Measurements from ENCODE around the gene PSENEN.

PSENEN gene

DNA sequence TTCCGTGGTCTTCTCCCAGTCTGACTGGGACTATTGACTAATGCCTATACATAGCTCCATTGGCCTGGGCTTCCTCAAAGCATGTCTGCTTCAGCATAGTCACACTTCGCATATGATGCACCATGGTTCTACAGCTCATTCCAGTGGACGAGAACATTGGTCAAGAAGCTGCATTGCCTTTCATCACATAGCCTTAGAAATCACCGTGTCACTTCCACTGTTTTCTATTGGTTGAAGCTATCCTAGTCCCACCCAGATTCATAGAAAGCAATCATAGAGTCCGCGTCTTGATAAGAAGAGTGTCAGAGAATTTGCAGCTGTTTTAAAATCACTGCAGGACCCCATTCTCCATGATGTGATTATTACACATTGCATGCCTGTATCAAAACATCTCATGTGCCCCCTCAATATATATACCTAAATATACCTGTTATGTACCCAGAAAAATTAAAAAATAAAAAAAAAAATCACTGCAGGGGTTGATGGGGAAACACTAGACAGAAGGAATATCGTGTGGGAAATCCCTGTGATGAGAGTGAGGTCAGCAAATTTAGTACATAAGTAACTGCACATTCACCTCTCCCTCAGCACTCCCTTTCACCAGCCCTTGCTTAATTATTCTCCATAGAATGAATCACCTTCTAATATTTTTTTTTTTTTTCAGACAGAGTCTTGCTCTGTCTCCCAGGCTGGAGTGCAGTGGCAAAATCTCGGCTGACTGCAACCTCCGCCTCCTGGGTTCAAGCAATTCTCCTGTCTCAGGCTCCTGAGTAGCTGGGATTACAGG, 27.8 kb downstream of the PSENEN start:
- no peak for DNase-seq (ENCODE audit: low read depth)

DNA sequence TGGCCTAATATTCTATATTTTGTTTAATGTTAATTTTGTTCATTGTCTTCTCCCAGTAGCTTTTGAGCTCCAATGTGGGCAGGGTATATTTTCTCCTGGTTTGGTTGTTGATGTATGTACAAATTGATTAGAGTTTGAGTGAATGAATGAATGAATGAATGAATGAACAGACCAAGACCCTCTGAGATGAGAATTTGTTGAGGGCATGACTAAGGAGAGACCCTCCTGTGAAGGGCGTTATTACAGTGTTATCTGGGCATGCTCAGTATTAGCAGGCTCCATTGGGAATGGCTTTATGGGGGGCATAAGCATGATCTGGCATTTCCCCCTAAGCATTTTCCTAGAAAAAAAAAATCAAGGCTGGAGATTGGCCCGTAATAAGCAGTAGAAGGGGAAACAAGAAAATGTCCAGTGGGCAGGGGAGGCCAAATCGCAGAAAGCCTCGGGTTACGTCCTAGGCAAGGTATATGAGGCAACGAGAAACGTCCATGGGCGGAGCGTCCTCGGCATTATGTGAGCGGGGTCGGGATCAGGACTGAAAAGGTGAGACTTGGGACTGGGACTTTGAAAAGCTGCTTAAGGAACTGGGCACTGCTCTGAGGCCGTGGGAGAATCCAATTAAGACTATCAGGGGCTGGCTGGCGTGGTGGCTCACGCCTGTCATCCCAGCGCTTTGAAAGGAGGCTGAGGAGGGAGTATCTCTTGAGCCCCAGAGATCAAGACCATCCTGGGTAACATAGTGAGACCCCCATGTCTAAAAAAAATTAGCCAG, 29.0 kb downstream of the PSENEN start:
- no peak for DNase-seq (ENCODE audit: low read depth)

DNA sequence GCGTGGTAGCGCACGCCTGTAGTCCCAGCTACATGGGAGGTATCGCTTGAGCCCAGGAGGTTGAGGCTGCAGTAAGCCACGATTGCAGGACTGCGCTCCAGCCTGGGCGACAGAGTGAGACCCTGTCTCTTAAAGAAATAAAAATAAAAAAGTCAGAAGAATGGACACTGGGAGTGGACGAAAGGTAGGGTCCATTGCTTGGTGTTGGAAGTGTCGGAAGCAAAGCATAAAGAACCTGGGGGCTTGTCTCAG, 29.5 kb downstream of the PSENEN start:
- no peak for DNase-seq (ENCODE audit: low read depth)

DNA sequence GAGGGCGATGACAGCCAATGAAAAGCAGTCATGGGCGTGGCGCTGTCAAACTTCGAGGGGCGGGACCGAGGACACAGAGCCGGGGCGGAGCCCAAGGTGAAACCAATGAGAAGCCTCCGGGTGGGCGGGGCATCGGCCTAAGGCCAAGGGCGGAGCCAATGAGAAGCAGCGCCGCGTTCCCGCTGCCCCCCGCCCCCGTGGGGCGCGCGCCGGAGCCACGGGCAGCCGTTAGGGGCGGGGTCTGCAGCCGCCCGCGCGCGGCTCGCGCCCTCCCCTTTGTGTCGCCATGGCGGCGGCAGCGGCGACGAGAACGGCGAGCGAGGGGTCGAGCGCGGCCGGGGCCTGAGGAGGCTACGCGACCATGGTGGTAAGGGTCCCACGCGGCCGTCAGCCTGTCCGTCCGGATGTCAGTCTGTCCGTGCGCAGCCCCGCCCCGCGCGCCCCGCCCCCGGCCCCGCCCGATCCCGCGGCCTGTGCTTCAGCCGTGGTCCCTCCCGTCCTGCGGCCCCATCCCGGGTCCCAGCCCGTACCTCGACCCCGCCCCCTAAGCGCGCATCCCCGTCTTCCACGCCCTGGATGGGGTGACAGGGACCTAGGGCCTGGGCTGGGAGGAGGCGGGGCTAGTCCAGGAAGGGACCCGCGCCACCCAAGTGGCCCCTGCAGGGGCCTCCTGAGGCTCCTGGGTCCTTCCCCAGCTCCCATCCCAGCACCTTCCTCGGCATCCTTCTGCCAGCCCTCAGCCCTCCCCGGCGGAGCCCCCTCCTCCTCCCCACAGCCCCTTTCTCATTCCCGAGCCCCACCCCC, 30.0 kb downstream of the PSENEN start, which contains the start of gene ARHGAP33:
ARHGAP33 (plus strand) TSS at position 267 of the 804 bp plus-strand sequence; CDS start at position 362, 95 bp downstream.
- DNase-seq (ENCODE audit: low read depth): peak; percentile 96

DNA sequence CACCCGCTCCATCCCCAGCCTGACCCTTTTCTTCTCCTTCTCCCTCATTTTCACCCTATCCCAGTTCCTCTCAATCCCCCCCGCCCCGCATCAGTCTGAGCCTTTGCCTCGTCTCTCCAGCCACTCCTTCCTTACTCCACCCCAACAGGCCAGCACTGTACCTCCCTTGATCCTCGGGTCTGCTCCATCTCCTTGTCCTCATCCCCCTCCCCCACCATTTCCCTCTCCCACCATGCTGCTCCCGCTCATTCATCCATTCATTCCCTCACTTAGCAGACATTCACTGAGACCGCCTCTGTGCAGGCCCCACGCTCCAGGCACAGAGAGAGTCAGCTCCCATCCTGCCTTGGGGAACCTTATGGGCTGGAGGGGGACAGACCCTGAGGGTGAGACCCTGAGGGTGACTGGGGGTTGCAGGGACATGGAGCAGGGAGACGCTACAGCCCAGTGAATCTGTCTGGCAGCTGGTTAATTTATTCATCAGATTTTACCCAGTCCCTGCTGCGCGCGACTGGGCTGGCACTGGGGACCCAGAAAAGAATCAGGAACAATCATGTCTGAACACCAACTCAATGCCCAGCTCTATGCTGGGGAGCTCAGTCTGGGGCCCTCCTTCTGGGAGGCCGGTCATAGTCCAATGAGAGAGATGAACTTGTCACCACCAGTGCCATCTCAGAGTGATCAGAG, 30.8 kb downstream of the PSENEN start:
- no peak for DNase-seq (ENCODE audit: low read depth)

DNA sequence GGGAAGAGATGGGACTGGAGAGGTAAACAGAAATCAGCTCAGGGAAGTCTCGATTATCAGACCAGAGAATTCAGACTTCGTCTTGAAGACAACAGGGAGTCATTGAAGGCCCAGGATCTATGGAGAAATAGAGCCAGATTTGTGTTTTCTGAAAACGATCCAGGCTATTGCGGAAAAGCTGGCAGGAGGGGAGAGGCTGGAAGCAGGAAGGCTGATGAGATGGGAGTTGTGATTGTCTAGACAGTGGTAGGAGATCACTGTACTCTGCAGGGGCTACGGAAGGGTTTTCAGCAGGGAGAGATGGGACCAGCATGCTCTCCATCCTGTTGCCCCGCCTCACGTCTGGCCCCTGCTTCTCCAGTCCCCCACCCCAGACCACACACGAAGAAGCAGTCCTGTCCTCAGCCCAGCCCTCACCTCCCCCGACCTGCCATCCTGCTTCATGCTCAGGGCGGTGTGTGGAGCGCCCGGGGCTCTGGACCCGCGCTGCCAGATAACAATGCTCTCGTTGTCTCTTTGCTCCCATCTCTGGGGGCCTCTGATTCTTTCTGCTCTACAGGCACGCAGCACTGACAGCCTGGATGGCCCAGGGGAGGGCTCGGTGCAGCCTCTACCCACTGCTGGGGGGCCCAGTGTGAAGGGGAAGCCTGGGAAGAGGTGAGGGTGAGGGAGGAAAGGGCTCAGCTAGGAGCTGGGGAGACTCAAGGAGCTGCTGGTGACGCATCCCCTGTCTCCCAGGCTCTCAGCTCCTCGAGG, 31.8 kb downstream of the PSENEN start:
- no peak for DNase-seq (ENCODE audit: low read depth)

DNA sequence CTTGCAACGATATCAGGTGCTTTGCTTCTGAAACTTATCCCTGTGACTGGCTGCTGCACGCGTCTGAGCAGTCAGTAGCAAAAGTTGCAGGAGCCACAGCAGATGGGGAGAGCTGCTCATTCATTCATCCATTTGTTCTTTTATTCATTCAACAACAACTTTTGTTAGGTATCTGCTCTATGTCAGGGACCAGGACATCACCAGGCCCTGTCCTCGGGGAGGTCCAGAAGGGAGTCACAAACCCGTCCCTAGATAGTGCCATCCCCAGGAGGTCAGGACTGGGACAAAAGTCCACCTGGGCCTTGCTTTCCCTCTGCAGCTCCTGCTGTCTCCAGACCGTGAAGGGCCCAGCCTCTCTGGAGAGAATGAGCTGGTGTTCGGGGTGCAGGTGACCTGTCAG, 32.5 kb downstream of the PSENEN start:
- DNase-seq (ENCODE audit: low read depth): no peak

DNA sequence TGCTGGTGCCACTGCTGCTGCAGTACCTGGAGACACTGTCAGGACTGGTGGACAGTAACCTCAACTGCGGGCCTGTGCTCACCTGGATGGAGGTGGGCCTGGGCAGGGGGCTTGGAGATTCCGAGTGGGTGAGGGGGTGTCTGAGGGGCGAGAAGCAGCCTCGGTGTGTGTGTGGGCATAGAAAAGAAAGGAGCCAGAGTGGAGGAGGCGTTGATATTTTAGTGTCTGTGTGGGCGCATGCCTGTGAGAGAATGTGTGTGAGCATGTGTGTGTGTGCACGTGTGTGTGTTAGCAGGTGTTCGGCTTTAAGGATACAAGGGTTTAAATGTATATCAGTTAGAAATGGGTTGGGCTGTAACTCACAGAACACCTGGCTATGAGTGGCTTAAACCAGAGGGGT, 33.6 kb downstream of the PSENEN start:
- no peak for DNase-seq (ENCODE audit: low read depth)

DNA sequence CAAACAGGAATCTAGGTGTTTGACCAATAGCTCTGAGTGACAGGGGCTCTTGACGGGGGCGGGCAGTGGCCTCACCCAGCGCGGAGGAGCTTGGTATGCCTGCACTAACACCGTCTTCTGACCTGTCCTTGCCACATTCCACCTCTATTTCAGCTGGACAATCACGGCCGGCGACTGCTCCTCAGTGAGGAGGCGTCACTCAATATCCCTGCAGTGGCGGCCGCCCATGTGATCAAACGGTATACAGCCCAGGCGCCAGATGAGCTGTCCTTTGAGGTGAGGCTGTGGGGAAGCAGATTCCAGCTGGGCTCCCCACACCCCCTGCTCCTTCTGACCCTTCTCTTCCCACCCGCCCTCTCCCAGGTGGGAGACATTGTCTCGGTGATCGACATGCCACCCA, 34.6 kb downstream of the PSENEN start:
- no peak for DNase-seq (ENCODE audit: low read depth)

DNA sequence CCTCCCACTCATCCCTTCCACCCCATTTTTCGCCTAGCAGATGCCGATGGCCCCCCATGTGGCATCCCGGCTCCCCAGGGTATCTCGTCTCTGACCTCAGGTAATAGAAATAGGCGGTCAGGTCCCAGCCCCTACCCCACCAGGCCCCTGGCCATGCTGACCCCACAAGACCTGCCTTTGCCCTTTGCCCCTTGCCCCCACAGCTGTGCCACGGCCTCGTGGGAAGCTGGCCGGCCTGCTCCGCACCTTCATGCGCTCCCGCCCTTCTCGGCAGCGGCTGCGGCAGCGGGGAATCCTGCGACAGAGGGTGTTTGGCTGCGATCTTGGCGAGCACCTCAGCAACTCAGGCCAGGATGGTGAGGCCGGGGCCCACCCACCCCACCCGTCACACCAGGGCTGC, 35.3 kb downstream of the PSENEN start:
- DNase-seq (ENCODE audit: low read depth): no peak

DNA sequence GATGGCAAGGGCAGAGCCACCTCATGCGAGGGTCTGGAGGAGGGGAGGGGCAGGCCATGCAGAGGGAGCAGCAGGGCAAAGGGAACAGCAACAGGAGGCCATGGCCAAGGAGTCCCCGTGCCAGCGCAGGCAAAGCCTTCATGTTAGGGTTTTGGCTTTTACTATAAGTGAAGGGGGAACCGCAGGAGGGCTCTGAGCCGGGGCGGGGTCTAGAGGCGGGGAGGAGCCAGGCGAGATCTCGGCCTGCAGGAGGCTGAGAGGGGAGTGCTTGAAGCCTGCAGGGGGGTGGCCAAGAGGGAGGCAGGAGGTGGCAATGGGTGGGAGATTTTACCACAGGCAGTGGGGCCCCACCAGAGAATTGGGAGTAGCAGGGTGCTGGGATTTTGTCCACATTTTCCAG, 36.2 kb downstream of the PSENEN start:
- no peak for DNase-seq (ENCODE audit: low read depth)

DNA sequence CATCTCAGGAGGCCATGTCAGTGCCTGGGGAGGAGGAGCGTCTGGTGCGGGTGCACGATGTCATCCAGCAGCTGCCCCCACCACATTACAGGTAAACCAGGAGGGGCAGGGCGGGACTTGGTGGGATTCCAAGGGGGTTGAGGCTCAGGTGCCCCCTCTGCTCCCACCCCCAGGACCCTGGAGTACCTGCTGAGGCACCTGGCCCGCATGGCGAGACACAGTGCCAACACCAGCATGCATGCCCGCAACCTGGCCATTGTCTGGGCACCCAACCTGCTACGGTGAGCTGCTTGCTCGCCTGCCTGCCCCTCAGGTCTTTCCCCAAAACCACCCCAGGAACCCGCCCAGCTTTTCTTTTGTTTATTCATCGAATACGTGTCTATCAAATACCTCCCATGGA, 37.1 kb downstream of the PSENEN start:
- DNase-seq (ENCODE audit: low read depth): no peak

DNA sequence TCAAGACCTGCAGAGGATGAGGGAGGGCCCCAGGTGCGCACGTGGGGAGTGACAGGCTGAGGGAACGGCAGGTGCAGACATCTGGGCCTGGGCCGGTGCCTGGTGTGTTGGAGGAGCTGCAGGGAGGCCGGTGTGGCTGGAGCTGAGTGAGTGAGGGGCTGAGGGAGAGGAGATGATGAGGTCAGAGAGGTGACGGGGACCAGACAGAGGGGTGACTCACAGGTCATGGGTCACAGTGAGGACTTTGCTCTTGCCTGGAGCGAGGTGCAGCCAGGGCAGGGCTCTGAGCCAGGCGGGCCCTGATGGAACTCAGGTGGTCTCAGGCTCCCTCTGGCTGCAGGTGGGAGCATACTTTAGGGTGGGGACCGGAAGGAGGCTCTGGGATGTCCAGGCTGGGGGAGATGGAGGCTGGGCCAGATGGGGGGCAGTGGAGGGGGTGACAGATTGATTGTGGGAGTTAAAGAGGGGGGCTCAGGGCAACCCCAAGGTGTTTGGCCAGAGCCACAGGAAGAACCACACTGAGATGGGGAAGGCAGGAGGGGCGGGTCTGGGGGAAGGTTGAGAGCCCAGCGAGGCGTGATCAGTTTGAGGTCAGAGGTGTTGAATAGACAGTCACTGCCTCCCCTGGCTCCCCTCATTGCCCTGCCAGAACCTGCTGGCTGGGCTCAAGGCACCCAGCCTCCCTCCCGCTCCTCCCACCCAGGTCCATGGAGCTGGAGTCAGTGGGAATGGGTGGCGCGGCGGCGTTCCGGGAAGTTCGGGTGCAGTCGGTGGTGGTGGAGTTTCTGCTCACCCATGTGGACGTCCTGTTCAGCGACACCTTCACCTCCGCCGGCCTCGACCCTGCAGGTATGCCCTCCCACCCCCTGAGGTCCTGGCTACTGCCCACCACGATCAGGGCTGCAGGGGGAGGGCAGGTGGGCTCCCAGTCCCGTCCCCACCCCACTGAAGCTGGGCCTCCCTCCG, 38.3 kb downstream of the PSENEN start:
- no peak for DNase-seq (ENCODE audit: low read depth)

DNA sequence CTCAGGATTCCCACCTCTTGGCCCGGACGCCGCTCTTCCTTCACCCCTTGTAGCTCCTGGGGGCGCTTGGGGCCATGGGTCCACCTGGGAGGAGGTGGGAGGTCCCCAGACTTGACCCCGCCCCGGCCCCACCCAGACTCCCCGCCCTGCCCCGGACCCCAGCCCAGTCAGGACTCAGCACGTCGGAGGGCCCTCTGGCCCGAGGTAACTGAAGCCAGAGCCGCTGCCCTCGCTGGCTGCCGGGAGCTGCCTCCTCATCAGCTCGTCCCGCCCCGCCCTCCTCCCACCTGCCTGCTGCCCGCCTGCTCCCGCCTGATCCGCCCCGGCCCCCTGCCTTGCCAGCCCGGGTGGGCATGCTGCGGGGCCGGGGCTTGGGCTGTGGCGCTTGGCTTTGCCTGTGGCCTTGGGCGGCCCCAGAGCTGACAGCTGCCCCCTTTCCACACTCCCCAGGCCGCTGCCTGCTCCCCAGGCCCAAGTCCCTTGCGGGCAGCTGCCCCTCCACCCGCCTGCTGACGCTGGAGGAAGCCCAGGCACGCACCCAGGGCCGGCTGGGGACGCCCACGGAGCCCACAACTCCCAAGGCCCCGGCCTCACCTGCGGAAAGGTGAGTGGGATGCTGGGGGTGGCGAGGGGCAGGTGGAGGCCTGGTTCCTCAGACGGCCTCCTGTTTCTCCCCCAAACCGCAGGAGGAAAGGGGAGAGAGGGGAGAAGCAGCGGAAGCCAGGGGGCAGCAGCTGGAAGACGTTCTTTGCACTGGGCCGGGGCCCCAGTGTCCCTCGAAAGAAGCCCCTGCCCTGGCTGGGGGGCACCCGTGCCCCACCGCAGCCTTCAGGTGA, 39.3 kb downstream of the PSENEN start:
- DNase-seq (ENCODE audit: low read depth): no peak

DNA sequence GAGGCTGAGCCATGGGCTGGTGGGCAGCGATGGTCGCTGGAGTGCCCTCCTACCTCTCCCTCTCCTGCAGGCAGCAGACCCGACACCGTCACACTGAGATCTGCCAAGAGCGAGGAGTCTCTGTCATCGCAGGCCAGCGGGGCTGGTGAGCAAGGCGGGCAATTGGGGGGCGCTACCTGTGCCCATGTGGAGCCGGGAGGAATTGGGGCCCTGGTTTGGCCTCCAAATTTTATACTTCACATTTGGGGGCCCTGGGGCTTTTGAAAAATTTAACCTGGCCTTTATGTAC, 39.8 kb downstream of the PSENEN start:
- no peak for DNase-seq (ENCODE audit: low read depth)

DNA sequence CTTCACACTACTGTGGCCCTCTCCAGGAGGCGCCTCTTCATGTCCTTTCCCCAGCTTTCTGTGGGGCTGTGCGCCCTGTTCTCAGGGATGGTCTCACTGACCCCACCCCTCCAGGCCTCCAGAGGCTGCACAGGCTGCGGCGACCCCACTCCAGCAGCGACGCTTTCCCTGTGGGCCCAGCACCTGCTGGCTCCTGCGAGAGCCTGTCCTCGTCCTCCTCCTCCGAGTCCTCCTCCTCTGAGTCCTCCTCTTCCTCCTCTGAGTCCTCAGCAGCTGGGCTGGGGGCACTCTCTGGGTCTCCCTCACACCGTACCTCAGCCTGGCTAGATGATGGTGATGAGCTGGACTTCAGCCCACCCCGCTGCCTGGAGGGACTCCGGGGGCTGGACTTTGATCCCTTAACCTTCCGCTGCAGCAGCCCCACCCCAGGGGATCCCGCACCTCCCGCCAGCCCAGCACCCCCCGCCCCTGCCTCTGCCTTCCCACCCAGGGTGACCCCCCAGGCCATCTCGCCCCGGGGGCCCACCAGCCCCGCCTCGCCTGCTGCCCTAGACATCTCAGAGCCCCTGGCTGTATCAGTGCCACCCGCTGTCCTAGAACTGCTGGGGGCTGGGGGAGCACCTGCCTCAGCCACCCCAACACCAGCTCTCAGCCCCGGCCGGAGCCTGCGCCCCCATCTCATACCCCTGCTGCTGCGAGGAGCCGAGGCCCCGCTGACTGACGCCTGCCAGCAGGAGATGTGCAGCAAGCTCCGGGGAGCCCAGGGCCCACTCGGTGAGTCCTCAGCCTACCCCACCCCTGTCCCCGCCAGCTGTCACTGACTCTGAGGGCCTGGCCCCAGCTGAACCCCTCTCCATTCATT, 41.1 kb downstream of the PSENEN start:
- DNase-seq (ENCODE audit: low read depth): no peak

DNA sequence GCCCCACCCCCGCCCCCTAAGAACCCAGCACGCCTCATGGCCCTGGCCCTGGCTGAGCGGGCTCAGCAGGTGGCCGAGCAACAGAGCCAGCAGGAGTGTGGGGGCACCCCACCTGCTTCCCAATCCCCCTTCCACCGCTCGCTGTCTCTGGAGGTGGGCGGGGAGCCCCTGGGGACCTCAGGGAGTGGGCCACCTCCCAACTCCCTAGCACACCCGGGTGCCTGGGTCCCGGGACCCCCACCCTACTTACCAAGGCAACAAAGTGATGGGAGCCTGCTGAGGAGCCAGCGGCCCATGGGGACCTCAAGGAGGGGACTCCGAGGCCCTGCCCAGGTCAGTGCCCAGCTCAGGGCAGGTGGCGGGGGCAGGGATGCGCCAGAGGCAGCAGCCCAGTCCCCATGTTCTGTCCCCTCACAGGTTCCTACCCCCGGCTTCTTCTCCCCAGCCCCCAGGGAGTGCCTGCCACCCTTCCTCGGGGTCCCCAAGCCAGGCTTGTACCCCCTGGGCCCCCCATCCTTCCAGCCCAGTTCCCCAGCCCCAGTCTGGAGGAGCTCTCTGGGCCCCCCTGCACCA, 41.9 kb downstream of the PSENEN start:
- no peak for DNase-seq (ENCODE audit: low read depth)

DNA sequence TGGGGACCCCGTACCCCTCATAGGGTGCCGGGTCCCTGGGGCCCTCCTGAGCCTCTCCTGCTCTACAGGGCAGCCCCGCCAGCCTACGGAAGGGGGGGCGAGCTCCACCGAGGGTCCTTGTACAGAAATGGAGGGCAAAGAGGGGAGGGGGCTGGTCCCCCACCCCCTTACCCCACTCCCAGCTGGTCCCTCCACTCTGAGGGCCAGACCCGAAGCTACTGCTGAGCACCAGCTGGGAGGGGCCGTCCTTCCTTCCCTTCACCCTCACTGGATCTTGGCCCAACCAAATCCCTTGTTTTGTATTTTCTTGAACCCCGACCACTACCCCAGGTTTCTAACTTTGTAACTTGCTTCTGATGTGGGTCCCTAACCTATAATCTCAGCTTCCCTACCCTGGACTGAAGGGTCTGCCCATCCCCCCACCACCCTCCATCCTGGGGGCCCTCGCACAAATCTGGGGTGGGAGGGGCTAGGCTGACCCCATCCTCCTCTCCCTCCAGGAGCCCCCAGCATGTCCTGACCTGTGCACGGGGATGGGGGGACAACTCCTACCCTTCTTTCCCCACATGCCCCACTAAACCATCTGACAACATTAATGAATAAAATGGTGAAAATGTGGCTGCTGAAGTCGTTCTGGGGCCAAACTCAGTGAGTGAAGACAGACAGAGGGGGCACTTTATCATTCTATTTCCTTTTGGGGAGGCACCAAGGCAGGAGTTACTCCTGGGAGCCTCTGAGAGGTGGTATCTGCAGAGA, 42.9 kb downstream of the PSENEN start:
- DNase-seq (ENCODE audit: low read depth): no peak

All from stimulated activated CD8-positive, alpha-beta memory T cell treated with anti-CD3 and anti-CD28 coated beads, Interleukin-12 subunit alpha, Interleukin-12 subunit beta, amount 100 ng/mL, for 1 hour (primary cell).